HG03354 (cell line): ENCODE measurements around the gene AFM.
"Not testable (repeated sequence)": the region's sequence is repeated elsewhere in the genome, so short reads cannot be mapped to it uniquely, and the experiment has no call there.

Experiments used
- ATAC-seq: cut with Tn5 transposase; IDR thresholded peaks from one replicate; pipeline ENCODE4 v1.9.1; 2021; ENCODE audit warnings: mild to moderate bottlenecking; ENCODE audit not compliant: unreplicated experiment, poor library complexity, severe bottlenecking

The AFM gene

DNA sequence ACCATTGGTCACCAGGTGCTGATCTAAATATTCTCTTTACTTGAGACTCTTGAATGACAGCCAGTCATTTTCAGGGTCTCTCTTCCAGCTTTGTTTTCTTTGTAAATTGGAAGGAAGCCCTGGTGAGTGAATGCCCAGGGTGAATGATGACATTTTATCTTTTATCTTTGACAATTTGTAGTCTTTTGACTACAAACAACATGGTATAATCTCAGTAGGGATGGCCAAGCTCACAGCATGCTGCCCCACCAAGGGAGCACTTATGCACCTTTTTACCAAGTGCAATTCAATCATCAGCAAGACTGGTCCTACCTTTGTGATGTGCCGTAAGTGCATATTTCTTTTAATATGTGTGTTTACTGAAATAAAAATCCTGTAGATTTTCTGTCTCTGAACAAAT, 5.7 kb downstream of the AFM start:
- ATAC-seq: no peak

DNA sequence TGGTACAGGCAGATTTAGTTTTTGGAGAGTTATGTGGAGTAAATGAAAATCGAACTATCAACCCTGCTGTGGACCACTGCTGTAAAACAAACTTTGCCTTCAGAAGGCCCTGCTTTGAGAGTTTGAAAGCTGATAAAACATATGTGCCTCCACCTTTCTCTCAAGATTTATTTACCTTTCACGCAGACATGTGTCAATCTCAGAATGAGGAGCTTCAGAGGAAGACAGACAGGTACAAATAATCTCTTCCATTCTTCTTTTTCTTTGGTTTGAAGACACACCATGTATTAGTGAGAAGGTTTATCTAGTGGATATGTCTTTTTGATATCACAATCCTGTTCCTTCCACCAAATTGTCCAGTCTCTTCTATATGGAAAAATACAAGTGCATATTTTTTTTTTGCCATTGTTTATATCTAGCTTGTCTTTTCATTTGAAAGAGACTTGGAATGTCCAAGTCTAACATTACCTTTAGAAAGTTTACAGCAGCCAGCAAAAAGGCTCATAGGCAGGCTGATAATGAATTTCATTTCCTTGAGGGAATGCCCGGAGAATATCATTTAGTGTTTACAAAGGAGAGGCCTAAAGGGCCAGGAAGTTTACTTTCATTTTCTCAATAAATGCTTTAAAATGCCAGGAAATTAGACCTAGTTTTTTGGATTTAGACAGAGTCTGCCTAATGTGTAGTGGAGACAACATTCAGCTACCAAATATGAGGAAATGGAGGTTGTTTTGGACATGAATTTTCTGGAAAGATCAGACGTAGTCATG, 18.6 kb downstream of the AFM start:
- ATAC-seq: no peak

DNA sequence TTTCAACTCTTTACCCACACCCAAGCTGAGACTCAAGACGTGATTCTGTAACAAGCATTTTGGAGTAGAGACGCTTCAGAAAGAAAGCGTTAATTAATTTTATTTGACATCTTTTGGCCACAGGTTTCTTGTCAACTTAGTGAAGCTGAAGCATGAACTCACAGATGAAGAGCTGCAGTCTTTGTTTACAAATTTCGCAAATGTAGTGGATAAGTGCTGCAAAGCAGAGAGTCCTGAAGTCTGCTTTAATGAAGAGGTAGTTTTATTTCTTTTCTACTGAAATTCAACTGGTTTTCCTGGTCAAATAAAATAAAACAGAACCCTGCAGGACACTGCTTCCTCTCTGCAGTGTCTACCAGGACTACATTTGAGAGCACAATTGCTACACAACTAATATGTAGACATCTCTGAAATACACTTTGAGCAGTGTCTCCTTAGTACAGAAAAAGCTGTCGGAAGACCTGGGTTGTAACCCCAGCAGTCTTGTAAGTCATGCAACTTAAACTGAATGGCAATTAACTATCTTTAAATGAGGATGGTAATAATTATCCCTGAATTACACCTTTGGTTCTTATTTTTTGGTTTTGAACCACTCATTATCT, 20.2 kb downstream of the AFM start:
- no peak for ATAC-seq

DNA sequence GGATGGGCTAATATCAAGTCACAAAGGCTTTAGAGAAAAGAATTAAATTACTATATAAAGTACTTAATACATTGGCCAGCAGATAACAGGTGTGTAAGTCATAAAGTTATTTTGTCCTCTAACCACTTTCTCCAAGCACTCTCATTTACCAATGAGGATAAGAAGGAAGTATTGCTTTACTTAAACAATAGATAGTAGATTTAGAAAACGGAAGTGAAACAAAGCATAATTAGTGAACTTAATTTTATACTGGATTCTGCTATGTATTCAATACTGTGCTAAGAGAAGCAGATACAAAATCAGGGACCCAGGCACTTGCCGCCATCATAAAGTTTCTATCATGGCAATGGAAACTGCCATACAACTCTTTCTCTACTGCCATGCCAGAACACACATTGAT, 24.0 kb downstream of the AFM start:
- ATAC-seq: no peak

DNA sequence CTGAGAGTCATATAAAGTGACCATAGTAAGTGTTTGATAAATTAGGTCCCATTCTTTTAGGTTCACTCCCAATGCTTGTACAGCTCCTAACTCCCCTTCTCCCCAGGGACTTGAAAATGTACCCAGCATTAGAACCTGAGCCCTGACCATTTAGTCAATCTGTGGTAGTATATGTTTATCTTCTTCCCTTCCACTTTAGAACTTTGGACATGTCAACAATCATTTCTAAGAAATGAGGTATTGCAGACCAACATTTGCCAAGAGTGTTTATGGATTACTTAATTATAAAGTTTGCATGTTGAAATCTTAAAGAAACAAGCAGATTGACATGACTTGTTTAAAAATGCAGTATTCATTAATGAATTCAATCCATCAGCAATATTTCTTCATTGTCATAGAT, 26.0 kb downstream of the AFM start:
- ATAC-seq: no peak

DNA sequence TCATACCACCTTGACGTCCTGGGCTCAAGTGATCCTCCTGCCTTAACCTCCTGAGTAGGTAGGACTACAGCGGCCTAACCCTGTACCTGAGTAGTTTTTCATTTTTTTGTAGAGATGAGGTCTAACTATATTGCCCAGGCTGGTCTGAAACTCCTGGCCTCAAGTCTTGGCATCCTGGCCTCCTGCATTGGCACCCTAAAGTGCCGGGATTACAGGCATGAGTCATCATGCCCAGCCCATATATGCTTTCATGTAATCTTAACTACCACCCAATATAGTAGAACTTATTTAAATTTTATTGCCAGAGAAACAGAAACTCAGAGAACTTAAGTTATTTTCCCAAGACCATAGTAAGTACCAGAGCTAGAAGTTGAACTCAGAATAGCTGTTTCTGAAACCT, 27.1 kb downstream of the AFM start:
- ATAC-seq: no peak

DNA sequence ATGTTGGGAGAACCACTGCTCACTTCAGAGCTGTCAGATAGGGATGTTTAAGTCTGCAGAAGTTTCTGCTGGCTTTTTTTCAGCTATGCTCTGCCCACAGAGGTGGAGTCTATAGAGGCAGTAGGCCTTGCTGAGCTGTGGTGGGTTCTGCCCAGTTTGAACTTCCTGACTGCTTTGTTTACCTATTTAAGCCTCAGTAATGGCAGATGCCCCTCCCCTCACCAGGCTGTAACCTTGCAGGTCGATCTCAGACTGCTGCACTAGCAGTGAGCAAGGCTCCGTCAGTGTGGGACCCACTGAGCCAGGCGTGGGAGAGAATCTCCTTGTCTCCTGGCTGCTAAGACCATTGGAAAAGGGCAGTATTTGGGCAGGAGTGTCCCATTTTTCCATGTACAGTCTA, 36.8 kb downstream of the AFM start:
- ATAC-seq: no peak

DNA sequence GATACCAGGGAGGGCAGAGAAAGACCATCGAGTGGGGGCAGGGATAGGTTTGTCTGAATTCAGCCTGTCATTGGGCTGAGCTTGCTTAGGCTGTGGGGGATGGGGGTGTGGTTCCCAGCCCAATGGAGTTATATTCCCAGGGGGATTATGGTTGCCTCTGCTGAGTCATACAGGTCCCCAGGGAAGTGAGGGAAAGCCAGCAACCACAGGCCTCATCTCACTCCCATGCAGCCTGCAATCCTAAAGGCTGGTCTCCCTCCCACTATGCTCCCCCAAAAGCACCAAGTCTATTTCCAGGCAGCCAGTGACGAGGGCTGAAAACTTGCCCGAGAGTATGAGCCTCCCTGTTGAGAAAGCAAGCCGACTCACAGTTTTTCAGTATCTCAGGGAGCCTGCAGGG, 39.3 kb downstream of the AFM start:
- no peak for ATAC-seq

DNA sequence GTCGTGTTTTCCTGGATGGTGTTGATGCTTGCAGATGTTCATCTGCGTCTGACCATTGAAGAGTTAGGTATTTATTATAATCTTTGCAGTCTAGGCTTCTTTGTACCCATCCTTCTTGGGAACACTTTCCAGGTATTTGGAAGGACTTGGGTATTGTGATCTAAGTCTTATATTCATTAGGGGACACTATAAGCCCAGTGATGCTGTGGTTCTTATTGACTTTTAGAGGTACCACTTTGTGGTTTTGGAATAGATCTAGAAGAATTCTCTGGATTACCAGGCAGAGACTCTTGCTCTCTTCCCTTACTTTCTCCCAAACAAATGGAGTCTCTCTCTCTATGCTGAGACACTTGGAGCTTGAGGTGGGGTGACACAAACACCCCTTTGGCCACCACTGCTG, 41.6 kb downstream of the AFM start:
- ATAC-seq: no peak

DNA sequence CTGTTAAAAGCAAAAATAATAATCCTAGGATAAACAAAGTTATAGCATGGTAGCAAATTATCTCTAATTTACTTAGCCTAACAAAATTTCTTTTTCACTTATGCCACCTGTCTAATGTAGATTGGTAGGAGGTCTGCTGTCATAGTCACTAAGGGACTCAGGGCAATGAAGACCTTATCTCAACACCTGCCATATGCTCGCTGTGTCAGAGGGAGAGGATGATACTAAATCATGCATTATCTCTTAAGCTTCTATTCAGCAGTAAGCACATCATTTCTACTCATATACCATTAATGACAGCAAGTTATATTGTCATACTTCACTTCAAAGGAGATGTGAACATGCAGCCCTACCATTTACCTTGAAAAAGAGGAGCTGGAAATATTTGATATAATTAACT, 44.1 kb downstream of the AFM start:
- no peak for ATAC-seq

DNA sequence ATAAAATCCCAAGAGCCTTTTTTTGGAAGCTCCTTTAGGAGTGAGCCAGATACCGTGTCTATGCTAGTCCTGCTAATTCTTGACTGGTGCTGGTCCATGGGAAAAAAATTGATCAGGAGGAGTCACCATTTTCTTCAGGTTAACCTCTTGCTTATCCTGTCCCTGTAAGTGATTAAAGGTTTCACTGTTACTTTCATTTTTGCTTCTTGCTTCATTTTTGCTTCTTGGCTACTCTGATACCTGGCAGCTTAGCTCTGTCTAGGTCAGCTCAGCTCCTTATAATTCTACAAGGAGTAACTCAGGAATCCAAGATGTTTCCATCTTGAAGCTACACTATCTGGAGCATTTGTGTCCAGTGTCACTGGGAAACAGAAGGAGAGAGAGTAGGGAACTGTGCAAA, 45.7 kb downstream of the AFM start:
- peak; percentile 63 for ATAC-seq

DNA sequence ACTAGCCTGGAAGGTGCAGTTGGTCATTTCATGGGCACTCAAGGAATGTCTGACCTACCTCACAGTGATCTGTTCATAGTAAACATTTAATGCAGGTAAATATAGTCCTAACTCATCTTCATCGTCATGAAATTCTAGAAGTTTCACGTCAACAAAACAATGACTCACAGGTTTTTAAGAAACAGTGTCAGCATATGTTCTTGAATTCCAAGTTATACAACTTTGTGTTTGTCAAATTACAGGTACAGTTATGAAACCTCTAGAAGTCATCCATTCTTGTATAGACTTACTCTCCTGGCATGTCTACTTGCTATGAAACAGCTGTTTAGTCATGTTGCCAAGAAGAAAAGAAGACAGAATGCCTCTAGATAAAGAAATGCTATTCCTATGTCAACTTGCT, 46.6 kb downstream of the AFM start:
- no peak for ATAC-seq

DNA sequence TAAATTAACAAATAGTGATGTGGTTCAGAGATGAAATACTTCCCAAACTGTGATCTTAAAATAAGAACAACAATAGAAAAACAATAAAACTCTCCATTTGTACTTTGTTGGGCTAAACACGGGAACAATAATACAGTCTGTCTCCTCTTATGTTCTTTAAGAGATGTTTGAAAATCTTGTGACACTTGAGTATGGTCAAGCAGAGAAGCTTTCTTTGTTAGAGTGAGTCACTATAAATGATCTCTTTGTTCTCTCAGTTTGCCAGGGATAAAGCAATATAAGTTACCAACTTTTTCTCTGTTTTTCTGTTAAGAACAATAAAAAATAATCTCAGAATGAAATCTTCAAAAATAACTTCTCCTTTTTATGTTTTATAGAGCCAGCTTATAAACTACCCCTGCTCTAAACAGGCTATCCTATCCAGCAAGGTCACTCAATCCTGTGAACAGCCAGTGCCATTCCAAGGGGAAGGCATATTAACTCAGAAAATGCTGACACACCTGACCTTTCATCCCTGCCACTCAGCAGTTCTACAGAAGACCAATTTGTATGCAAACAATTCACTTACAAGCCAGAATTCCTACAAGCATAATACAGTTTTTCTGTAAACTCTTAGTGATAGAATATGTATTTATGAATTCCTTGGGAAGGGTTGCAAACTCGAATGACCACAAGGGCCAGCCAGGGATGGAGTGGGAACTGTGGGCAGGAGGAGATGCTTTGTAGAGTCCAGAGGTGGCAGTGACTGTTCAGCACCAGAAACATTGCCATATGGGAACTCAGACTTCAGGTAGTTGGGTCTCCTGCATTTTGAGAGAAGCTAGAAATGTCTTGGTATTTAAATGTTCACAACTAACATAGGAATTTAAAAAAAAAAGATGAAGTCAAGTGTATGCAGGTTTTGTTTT, 52.2 kb downstream of the AFM start:
- no peak for ATAC-seq

DNA sequence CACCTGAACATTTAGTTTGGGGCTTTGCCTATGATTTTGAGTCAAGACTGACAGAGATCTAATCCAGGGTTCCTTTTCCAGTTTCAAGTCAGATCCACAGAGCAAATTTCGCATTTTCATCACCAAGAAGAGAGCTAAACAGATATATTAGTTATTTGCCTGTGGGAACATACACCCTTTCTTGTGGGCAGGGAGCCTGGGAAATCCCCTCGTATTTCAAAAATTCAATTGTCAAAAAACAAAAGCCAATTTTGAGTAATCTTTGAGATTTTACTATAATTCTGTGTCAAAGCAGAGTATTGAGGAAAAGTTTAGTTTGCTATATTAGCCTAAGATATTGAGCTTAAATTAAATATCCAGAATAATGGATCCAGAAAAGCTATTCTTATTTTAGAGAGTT, 56.6 kb downstream of the AFM start:
- no peak for ATAC-seq

DNA sequence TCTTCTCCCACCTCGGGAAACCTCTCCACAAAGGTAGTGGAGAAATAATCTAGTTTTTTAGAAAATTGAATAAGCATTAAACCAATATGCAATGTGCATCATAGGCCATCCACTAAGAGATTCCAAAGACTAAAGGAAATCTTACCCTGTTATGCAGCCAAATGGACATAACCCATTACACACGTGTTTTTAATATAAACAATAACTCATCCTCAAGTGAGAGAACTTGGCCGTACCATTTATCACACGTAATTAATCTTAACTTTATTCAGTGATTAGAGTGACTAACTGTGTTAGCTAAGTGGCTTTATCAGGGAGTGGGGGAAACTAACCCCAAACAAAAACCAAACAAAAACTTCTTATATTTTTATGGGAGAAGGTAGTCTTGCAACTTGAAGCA, 57.8 kb downstream of the AFM start:
- no peak for ATAC-seq

DNA sequence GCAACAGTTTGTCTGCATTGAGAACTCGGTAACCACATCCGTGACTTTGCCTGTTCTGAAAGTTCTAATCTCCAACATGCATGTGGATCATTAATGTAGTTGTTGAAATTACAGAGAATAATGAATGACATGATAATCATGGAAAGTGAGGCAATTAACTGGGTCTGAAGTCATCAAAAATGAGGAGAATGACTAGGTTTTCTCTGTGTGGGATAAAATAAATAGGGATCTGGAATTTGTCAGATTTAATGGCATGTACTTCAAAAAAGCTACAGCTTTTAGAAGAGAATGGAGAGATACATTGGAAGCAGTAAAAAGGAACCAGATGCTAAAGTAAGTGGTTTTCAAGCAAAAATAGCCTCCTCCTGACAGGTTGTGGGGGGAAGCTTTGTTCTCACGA, 59.3 kb downstream of the AFM start:
- ATAC-seq: no peak

DNA sequence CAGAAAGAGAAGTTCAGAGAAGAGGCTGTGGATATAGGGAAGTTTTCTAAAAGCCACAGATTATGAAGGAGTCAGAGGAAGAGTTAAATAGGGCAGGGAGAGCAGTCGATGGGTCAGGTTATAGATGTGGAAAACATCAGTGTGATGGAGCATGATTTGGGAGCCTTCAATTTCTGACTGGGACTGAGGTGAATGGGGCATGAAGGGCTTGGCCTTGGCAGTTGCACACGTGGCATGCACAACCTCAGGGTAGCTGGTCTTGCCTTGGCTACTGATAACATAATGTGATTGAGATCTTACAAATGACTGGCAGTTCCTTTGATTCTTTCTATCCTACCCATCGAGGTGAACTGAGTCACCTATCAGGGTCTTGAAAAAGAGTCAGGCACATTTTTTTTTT, 59.7 kb downstream of the AFM start:
- no peak for ATAC-seq

DNA sequence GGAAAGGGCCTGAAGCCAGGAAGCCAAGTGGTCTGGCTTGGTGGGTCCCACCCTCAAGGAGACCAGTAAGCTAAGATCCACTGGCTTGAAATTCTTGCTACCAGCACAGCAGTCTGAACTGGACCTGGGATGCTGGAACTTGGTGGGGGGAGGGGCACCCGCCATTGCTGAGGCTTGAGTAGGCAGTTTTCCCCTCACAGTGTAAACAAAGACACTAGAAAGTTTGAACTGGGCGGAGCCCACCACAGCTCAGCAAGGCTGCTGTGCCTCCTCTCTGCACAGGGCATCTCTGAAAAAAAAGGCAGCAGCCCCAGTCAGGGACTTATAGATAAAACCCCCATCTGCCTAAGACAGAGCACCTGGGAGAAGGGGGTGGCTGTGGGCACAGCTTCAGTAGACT, 63.1 kb downstream of the AFM start:
- no peak for ATAC-seq

DNA sequence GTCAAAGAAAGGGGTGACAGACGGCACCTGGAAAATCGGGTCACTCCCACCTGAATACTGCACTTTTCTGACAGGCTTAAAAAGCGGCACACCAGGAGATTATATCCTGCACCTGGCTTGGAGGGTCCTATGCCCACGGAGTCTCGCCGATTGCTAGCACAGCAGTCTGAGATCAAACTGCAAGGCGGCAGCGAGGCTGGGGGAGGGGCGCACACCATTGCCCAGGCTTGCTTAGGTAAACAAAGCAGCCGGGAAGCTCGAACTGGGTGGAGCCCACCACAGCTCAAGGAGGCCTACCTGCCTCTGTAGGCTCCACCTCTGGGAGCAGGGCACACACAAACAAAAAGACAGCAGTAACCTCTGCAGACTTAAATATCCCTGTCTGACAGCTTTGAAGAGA, 69.3 kb downstream of the AFM start:
- ATAC-seq: not testable (repeated sequence)
